GF-D8 (cell line): ENCODE measurements around the gene ZNF567.

ENCODE experiments used
- DNase-seq: peaks from one replicate; lab custom pipeline; 2025; lab: John Stamatoyannopoulos, UW

ZNF567 gene

DNA sequence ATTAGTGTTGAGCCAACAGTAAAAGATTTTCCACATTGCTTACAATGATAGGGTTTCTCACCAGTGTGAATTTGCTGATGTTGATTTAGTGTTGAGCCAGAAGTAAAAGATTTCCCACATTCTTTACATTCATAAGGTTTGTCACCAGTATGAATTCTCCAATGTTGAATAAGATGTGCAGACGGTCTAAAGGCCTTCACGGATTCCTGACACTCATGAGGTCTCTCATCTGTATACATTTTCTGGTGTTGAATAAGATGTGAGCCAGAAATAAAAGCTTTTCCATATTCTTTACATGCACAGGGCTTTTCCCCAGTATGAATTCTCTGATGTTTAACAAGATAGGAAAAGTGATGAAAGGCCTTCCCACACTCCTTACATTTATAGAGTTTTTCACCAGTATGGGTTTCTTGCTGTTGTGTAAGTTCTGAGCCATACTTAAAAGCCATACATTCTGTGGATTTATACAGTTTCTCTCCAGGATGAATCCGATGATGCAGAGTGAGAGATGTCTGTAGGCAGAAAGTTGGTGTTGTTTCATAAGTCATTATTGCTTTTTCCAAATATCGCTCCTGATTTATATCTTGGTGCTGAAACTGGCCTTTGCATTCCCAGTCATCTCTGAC, 62.8 kb downstream of the ZNF567 start:
- no peak for DNase-seq
